ENCODE data around the gene RBM27.
"Not testable (repeated sequence)": the region's sequence is repeated elsewhere in the genome, so short reads cannot be mapped to it uniquely, and the experiment has no call there.

RBM27 gene
- total RNA-seq = 27.9 to 39.7 (median 33.1) reads per million in 4 experiments

GRCh38 chr5:146203011-146203871 lies at the start of gene RBM27:
Gene RBM27, plus strand, starts transcription at chr5:146203605. Its CDS starts 161 bp downstream, at chr5:146203766.
- peak; percentile 95 for DNase-seq

DNA sequence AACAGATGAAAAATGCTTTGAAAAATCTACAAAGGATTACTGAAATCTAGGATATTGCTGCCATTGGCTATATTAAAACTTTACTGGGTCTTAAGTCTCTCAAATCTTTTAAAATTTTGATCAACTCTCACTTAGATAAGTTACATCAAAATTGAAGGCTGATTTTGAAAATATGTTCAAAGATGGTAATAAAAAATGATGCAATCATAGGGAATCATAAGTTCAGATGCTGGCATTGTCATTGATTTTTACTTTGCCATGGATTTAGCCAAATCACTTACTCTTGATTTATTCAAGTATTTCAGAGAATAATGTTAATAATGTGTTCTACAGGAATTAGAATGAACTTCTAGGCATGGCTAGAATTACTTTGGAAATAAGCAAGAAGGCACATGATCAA lies 45.1 kb upstream of the RBM27 start:
- no peak for DNase-seq

DNA sequence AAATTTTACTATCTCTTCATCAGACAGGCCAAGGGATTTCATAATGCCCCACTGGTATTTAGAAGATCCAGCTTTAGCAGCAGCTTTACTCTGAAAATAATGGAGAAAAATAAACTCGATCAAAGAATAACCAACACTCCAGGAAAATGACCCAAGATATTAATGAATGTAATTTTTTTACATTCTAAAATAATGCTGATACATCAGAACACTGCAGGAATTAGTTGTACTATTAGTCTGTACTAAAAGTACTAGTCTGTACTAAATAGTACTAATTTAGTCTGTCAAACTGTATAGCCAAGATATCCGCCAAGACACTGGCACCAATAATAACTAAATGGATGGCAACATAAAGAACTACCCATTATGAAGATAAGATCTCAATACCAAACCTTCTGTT lies 39.0 kb upstream of the RBM27 start:
- DNase-seq = no peak

DNA sequence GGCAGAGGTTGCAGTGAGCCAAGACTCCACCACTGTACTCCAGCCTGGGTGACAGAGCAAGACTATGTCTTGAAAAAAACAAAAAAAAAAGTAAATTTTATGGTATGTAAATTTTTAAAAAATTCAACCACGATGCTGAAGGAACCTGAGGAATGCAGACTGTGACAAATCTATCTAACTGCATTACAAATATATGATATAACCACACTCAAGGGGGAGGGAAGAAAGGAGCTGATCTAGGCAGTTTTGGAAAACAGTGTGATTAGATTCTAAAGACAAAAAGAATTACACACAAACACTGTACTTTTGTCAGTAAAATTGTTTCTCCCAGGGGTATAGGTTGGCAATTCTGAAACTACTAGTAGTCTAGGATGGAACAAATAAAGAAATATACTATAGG lies 37.9 kb upstream of the RBM27 start:
- no peak for DNase-seq

GRCh38 chr5:146165903-146166302 lies 37.5 kb upstream of the RBM27 start:
- DNase-seq = no peak

DNA sequence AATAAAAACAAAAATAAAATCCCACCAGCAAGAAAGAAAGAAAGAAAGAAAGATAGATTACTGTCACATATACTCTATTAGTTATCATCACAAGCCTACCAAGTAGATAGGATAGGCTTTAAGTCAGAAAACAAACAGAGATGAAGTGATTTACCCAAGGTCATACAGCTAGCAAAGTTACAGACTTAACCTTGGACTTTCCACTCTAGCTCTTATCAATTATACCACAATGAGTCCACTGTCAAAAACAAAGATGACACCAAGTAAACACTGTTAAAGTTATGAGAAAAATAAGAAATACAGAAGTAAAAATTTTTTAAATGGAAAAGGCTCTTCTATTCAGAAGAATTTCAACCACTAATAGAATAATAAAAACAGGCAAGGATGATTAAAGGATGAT lies 34.3 kb upstream of the RBM27 start:
- no peak for DNase-seq

DNA sequence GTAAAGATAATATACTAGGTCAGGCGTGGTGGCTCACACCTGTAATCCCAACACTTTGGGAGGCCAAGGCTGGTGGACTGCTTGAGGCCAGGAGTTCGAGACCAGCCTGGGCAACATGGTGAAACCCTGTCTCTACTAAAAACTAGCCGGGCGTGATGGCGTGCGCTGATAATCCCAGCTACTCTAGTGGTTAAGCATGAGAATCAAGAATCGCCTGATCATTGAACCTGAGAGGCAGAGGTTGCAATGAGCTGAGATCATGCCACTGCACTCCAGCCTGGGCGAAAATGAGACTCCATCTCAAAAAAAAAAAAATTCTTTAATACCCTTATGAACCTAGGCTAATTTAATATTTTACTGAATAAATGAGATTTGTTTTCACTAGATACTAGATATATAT lies 30.4 kb upstream of the RBM27 start:
- DNase-seq = not testable (repeated sequence)

DNA sequence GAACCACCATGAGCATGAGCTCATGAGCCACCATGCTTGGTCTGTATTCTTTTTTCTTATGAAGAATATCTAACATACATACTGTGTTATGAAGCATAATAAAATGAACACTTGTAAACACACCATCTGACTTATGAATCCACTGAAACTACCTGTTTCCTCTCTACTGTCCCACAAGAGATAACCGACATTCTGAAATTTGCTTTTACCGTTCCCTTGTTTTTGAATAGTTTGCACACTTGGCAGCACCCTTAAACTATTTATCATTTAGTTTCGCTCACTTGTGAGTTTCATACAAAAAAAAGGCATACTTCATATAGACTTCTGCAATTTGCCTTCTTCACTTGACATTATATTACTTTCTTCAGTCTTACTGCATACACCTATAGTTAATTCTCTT lies 29.8 kb upstream of the RBM27 start:
- DNase-seq = no peak

GRCh38 chr5:146176805-146177204 lies 26.6 kb upstream of the RBM27 start:
- DNase-seq = no peak

- DNase-seq = no peak
These were observed 23.7 kb upstream of the RBM27 start for GRCh38 chr5:146179696-146180095.

DNA sequence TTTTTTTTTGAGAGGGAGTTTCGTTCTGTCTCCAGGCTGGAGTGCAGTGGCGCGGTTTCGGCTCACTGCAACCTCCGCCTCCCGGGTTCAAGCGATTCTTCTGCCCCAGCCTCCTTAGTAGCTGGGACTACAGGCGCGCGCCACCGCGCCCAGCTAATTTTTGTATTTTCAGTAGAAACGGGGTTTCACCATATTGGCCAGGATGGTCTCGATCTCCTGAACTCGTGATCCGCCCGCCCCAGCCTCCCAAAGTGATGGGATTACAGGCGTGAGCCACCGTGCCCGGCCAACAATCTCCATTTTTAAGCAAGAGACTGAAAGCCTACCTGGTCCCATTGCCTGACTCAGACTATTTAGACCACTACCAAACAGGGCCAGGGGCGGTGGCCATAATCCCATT lies 20.0 kb upstream of the RBM27 start:
- not testable (repeated sequence) for DNase-seq

- no peak for DNase-seq
These were observed 18.2 kb upstream of the RBM27 start for GRCh38 chr5:146185161-146185560.

- DNase-seq = no peak
These were observed 15.0 kb upstream of the RBM27 start for GRCh38 chr5:146188358-146188757.

DNA sequence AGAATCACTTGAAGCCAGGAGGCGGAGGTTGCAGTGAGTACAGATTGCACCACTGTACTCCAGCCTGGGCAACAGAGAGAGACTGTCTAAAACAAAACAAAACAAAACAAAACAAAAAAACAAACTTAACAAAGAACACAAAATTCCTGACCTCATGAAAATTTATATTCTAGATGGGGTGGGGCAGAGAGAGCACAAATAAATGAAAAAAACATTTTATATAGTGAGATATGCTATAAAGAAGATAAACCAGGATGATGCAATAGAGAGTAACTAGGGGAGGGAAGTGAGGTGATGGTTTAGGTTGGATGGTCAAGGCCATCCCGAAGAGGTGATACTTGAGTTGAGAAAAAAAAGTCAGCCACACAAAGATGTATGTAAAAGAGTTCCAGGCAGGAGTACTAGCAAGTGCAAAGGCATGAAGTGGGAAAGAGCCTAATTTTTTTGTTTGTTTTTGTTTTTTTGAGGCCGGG lies 10.8 kb upstream of the RBM27 start:
- no peak for DNase-seq

DNA sequence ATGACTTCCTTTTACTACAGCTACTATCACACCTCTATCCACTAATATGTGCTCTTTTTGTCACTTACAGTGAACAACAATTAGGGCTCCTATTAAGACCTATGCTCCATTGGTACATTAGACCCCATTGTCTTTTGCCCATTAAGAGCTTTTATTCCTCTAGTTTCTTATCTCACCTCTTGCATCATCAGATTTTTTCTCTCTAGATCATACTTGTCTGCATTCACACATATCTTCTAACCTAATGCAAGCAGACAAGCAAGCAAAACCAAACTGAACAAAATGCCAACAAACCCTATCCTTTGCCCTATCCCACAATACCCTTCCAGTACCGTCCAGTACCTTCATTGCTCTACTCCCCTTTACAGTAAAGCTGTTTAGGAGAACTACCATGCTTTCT lies 10.1 kb upstream of the RBM27 start:
- DNase-seq = no peak

DNA sequence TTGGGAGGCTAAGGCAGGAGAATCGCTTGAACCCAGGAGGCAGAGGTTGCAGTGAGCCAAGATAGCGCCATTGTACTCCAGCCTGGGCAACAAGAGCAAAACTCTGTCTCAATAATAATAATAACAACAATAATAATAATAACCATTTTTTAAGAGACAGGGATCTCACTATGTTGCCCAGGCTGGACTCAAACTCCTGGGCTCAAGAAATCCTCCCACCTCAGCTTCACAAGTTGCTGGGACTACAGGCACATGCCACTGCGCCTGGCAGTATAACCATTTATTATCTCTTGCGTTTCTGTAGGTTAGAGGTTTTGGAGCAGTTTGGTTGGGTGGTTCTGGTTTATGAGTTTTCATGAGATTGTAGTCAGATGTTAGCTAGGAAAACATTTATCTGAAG lies 8.4 kb upstream of the RBM27 start:
- DNase-seq = not testable (repeated sequence)

- DNase-seq = no peak
These were observed 6.9 kb upstream of the RBM27 start for GRCh38 chr5:146196459-146197048.

DNA sequence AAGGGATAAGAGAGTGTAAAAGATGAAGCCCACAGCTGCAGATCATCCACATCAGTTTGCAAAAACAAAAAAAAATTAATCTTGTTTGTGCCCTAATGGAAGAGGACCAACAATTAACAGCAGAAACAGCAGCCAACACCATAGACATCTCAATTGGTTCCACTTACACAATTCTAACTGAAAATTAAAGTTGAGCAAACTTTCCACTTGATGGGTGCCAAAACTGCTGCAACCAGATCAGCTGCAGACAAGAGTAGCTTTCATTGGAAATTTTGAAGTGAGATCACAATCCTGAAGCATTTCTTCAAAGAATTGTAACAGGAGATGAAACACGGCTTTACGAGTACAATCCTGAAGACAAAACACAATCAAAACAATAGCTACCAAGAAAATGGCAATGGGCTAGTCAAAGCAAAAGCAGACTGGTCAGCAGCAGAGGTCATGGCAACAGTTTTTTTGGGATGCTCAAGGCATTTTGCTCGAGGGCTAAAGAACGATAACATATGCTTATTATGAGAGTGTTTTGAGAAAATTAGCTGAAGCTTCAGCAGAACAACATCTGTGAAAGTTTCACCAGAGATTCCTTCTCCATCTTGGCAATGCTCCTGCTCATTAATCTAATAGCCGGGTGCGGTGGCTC lies 4.1 kb upstream of the RBM27 start:
- DNase-seq = no peak

DNA sequence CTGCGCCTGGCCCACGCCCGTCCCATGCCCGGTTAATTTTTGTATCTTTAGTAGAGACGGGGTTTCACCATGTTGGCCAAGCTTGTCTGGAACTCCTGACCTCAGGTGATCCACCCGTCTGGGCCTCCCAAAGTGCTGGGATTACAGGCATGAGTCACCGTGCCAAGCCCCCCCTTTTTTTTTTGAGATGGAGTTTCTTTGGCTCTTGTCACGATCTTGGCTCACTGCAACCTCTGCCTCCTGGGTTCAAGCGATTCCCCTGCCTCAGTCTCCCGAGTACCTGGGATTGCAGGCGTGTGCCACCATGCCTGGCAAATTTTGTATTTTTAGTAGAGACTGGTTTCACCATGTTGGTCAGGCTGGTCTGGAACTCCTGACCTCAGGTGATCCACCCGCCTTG lies 1.6 kb upstream of the RBM27 start:
- not testable (repeated sequence) for DNase-seq

- DNase-seq = peak; percentile 38
These were observed 427 bp downstream of the RBM27 start for GRCh38 chr5:146203872-146204192.

GRCh38 chr5:146205499-146206202 lies 2.2 kb downstream of the RBM27 start:
- no peak for DNase-seq

GRCh38 chr5:146206257-146206656 lies 2.9 kb downstream of the RBM27 start:
- no peak for DNase-seq

- DNase-seq = no peak
These were observed 5.6 kb downstream of the RBM27 start for GRCh38 chr5:146208916-146209522.

Data from effector CD8-positive, alpha-beta T cell (primary cell).